Measurements from ENCODE around the gene GDA. TPM values are rescaled to one million over a fixed set of nuclear protein-coding genes. Genes with fewer than 3 reads are reported as not detected.

GDA gene
- total RNA-seq (2014; rRNA removed; shearing (Covaris generic)), result 311 and 357 TPM in 2 replicates
- 284 and 382 TPM in 2 replicates for polyA plus RNA-seq (2014; cell fraction: nucleus; rRNA removed)

- DNase-seq (ENCODE audit: extremely low read depth, low read depth), result peak; percentile 95
Measured at GRCh38 chr9:72149231-72149975, at the start of gene GDA. Gene GDA (plus strand): TSS chr9:72149440. CDS start chr9:72149560, 120 bp downstream.

DNA sequence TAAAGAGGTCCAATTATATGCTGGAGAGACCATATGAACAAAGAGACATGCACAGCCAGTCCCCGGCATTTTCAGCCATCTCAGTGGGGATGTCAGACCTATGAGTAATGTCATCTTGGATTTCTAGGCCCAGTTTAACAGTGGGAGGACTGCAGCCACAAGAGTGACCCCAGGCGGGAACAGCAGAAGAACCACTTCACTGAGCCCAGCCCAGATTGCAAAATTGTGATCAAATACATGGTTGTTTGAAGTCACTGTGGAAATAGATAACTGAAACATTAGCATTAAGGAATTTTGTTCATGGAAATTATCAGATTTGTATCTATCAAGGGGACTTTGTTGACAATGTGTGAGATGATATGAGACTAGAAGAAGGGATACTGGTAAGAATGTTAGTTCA, 46.7 kb upstream of the GDA start:
- DNase-seq (ENCODE audit: extremely low read depth, low read depth), result no peak

- DNase-seq (ENCODE audit: extremely low read depth, low read depth), result no peak
Measured at GRCh38 chr9:72113056-72113455, 36.2 kb upstream of the GDA start.

DNA sequence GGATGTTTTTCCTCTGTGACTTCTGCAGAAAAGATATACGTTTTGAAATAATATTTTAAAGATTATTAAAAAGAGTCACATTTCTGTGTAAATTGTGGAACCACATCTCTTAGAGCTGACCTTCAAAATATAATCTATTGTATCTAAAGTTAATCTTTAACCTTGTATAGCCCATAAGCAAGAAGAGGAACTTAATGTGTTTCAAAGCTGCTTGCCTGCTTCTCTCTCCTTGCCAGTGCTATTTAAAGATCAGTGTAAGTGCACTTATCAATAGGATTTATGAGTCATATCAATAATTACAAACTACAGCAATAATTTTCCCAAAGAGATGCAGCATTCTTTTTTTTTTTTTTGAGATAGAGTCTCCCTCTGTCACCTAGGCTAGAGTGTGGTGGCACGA, 29.4 kb upstream of the GDA start:
- no peak for DNase-seq (ENCODE audit: extremely low read depth, low read depth)

- DNase-seq (ENCODE audit: extremely low read depth, low read depth), result no peak
Measured at GRCh38 chr9:72124947-72125346, 24.3 kb upstream of the GDA start.

- no peak for DNase-seq (ENCODE audit: extremely low read depth, low read depth)
Measured at GRCh38 chr9:72127753-72128152, 21.5 kb upstream of the GDA start.

- DNase-seq (ENCODE audit: extremely low read depth, low read depth), result no peak
Measured at GRCh38 chr9:72128526-72128925, 20.7 kb upstream of the GDA start.

DNA sequence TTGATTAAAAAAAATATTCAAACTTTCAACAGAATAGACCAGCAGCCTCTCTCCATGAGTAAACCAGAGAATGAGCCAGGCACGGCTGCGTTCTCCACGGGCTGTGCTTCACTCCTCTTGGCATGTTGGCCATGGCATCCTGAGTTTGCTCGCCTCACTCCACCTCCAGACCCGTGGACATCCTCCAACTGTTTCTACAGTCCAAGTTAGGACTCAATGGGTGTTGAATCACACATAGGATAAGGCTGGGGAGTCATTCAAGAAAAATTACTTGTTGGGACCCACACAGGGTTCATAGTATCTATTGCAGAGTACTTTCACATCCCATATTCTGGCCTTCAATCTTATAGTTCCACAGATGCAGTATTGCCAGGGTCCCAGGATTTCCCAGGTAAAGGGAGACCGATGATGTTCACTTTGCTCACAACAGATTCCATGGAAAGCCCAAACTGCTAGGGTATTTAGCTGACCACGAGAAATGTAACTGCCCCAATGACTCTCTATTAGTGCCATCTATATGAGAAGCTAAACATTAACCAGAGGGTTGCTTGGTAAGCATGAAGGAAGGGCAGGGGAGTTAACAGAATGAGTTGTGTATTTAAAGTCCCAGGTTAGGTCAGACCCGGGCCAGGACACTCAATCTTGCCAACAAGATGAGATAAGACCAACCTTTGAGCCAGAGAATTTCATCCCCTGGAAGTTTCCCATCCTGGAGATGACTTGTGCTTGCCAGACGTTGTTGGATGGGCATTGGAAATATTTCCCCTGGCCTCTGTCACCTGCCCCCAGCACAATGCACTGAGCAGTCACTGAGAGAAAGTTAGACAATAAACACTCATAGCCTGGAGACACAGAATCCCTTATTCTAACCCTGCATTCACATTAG, 19.7 kb upstream of the GDA start:
- DNase-seq (ENCODE audit: extremely low read depth, low read depth), result no peak

DNA sequence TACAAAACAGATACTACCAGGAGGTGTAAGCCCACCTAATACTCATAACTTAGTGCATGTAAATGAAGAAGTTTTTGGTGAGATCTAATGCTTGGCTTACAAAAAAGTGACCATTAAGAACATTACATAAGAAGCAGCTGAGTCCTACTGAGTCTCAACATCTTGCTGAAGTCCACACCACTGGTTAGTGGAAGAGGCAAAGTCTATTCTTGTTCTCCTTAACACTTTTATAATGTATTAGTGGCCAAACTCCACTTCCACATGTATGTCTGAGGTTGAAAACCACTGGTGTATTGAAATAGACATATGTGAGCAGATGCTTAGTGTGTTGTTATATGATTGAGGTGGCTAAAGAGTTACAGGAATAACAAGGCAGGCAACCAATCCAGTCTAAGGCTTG, 18.9 kb upstream of the GDA start:
- DNase-seq (ENCODE audit: extremely low read depth, low read depth), result no peak

DNA sequence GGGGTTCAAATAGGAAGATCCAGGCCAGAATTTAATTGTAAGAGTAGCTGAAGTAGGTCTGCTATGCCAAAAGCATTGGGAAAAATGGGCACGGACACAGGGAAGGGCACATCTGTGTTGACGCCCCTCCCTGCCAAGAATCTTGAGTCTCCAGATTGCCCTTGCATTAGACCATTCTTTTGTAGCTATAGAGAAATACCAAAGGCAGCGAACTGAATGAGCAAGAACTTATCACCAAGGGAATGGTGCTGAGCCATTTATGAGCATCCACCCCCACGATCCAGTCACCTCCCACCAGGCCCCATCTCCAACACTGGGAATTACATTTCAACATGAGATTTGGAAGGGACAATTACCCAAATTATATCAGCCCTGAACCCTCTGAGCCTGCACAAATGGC, 18.0 kb upstream of the GDA start:
- DNase-seq (ENCODE audit: extremely low read depth, low read depth), result no peak

GRCh38 chr9:72132052-72132451, 17.2 kb upstream of the GDA start:
- DNase-seq (ENCODE audit: extremely low read depth, low read depth), result no peak

DNA sequence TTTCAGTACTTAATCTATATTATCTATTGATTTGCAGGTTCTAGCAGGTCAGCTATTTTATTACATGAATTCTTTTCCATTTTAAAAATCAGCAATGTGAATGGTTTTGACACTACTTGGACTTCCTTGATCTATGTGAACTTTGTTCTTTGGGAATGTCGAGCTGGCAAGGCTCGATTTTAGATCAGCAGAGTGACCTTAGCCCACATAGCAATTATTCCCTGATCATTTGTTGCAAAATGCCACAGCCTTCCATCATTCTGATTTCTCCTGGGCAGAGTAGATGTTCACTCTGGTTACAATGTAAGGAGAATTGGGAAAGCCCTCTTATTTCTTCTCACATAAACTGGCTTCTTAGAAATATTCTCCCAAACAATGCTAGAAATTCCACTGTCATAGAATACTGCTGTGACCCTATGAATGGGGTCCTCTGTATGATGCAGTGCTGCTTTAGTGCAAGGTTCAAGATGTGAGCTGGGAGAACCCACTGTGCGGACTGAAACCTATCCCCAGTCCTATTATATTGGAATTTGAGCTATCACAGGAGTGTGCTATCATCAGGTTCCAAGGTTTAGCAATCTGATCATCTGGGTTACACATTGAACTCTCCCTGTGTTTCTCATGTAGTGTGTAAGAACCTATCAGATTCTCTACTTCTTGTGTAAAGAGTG, 15.7 kb upstream of the GDA start:
- no peak for DNase-seq (ENCODE audit: extremely low read depth, low read depth)

GRCh38 chr9:72134801-72135200, 14.4 kb upstream of the GDA start:
- no peak for DNase-seq (ENCODE audit: extremely low read depth, low read depth)

DNA sequence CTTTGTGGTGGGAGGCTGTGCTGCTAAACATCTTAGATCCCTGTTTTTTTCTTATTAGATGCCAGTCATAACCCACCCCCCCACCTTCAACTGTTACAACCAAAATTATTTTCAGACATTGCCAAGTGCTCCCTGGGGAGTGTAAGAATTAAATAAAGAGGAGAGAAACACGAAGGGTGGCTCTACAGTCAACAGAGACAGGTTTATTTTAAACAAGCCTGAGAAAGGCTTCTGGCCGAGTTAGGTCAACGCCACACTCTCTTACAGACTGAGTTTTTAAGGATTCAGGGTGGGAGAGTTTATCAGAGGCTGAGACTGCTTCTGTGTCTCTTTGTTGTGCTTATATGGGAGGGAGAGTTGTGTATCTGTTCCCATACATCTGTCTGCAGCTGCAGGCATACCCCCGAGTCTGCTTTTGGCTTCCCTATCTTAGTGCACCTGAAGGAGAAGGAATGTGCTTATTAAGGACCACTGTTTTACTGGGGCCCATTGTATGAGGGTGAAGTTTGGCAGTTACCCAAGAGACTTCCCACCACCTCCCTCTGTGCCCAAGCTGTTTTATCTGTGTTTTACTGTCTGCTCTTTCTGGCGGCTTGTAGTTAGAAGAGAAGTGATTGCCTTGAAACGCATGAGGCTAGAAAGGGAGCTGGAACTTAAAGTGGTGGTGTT, 11.4 kb upstream of the GDA start:
- DNase-seq (ENCODE audit: extremely low read depth, low read depth), result no peak

GRCh38 chr9:72139226-72139625, 10.0 kb upstream of the GDA start:
- DNase-seq (ENCODE audit: extremely low read depth, low read depth), result peak; percentile 91

DNA sequence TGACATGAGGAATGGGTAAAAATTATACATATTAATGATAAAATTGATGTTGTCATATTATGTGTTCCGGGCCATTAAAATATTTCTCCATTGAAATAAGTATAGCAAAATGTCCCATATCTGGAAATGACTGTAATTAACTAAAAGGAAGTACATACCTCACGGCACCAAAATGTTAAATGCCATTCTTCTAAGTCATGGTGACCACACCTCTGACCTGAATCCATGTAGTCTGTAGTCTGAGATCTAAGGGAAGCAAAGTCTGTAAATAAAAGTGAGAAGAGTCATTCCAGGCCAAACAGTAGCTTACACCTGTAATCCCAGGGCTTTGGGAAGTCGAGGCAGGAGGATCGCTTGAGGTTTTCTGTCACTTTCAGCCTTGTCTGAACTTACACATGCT, 8.7 kb upstream of the GDA start:
- peak; percentile 91 for DNase-seq (ENCODE audit: extremely low read depth, low read depth)

GRCh38 chr9:72141484-72141883, 7.8 kb upstream of the GDA start:
- no peak for DNase-seq (ENCODE audit: extremely low read depth, low read depth)

GRCh38 chr9:72144756-72145492, 4.3 kb upstream of the GDA start:
- no peak for DNase-seq (ENCODE audit: extremely low read depth, low read depth)

GRCh38 chr9:72145733-72146505, 3.3 kb upstream of the GDA start:
- DNase-seq (ENCODE audit: extremely low read depth, low read depth), result peak; percentile 72
